Stomach smooth muscle (tissue), 2 donors: ENCODE data around the gene OLIG2.

Experiments used
- H3K27ac ChIP-seq: one replicate; pipeline ENCODE4 v1.7.0; 2013; ENCODE audit warnings: mild to moderate bottlenecking, low read length, inconsistent platforms
- H3K27me3 ChIP-seq, 2 donors: one replicate each; pipeline ENCODE4 v1.7.0; 2013; ENCODE audit warnings: low read length in 2 of 2; ENCODE audit not compliant: insufficient read depth in 2 of 2, control insufficient read depth in 1 of 2
- H3K36me3 ChIP-seq, 2 donors: one replicate each; pipeline ENCODE4 v1.7.0; 2013; ENCODE audit warnings: low read length in 2 of 2; ENCODE audit not compliant: control insufficient read depth in 2 of 2, insufficient read depth in 2 of 2
- H3K4me1 ChIP-seq: one replicate; pipeline ENCODE4 v1.7.0; 2013; ENCODE audit warnings: low read length; ENCODE audit not compliant: control insufficient read depth, insufficient read depth
- H3K4me3 ChIP-seq, 2 donors: one replicate each; pipeline ENCODE4 v1.7.0; 2013; ENCODE audit warnings: low read length in 2 of 2
- H3K9ac ChIP-seq, 2 donors: one replicate each; pipeline ENCODE4 v1.7.0; 2013; ENCODE audit warnings: low read length in 2 of 2, mild to moderate bottlenecking in 1 of 2
- H3K9me3 ChIP-seq, 2 donors: one replicate each; pipeline ENCODE4 v1.7.0; 2013; ENCODE audit warnings: low read length in 2 of 2; ENCODE audit not compliant: control insufficient read depth in 2 of 2
- donor health status: healthy.
- donor health status: Pancreatic carcinoma.

Gene OLIG2

DNA sequence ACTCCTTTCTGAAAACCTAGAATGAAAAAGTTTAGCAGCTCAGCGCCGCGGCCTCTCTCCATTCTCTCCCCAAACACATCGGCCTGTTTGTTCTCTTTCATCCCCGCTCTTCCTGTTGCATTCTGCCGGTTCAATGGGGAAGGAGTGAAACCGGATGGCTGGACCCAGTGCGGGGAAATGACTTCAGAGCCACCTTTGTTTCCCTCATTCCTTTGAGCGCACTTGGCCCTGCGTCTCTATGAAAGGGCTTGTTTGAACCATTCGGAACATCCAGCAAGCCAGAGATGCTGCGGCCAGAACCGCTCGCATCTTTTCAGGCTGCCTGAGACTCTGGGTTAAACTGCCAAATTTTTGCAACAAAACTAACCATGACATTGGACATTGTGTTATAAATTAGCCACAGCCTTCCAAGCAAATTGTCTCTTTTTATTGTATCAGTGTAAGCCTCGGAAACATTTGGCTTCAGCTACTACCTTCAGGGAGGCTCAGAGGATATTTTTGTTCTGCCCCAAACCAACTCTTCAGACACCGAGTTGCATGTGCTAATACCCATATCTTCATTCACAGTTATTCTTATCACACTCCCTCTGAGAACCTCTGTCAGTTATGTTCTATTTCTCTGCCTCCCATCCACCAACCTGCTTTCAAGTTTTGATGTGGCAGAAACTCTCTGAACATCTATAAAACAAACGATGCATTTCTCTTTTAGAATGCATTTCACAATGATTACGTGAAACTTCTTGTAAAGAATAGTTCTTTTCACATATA is 39.1 kb downstream of the OLIG2 start:
- Histone ChIP-seq H3K4me3 (no peak overlapping the region), H3K27me3 (peaks cover 43 to 47% of the 10 kb centered on the region in 2 donors)

GRCh38 chr21:33067043-33067442 is 41.3 kb downstream of the OLIG2 start:
- Histone ChIP-seq H3K36me3 (no peaks in the 10 kb centered on the region), H3K4me3 (no peak overlapping the region), H3K4me1 (peaks cover 10% of the 10 kb centered on the region), H3K27ac (no peak overlapping the region), H3K9ac (no peak overlapping the region), H3K27me3 (peaks cover 49 to 57% of the 10 kb centered on the region in 2 donors), H3K9me3 (peaks cover 8 to 11% of the 10 kb centered on the region in 2 donors)

More for the DNA sequence above, 39.1 kb downstream of the OLIG2 start:
- no peaks in the 10 kb centered on the region for H3K4me1 ChIP-seq
- H3K36me3 ChIP-seq: no peaks in the 10 kb centered on the region
- H3K9ac ChIP-seq: no peak overlapping the region
- H3K9me3 ChIP-seq: peaks cover 8 to 11% of the 10 kb centered on the region in 2 donors
- no peak overlapping the region for H3K27ac ChIP-seq

DNA sequence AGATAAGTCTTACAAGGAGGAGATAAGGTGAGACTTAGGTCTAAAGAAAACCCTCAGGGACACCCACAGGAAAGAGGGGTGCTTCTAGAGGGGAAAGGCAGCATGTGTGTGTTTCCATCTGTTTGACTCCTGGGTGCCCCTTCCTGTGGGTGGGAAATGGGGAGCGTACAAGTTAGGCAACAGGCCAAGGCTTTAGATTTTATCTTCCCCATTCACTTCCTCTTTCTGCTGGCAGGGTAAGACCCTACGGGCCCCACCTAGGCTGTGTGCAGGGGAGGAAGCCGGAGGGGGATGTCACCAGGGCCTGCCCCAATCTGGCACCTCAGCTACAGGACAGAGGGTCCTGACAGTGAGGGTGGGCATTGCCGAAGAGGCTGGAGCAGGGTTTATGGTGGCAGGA is 41.7 kb downstream of the OLIG2 start:
- H3K27me3 ChIP-seq: peaks cover 51 to 61% of the 10 kb centered on the region in 2 donors

DNA sequence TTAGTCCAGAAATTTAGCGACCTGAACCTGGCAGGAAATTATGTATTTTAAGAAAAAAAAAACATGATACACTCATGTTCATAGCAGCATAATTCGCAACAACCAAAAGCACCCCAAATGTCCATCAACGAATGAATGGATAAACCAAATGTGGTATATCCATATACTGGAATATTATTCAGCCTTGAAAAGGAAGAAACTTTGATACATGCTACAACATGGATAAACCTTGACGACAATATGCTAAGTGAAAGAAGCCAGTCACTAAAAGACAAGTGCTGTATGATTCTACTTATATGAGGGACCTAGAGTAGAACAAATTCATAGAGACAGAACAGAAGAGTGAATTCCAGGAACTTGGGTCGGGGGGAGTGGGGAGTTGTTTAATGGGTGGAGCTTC is 43.5 kb downstream of the OLIG2 start:
- Histone ChIP-seq H3K27ac (no peak overlapping the region), H3K9ac (no peak overlapping the region), H3K9me3 (peaks cover 8 to 13% of the 10 kb centered on the region in 2 donors), H3K36me3 (no peaks in the 10 kb centered on the region), H3K27me3 (peaks cover 59 to 73% of the 10 kb centered on the region in 2 donors), H3K4me3 (no peak overlapping the region), H3K4me1 (peaks cover 10% of the 10 kb centered on the region)

More for the DNA sequence above, 41.7 kb downstream of the OLIG2 start:
- H3K9me3 ChIP-seq: peaks cover 8 to 11% of the 10 kb centered on the region in 2 donors
- no peak overlapping the region for H3K4me3 ChIP-seq
- peaks cover 10% of the 10 kb centered on the region for H3K4me1 ChIP-seq
- H3K27ac ChIP-seq: no peak overlapping the region
- no peak overlapping the region for H3K9ac ChIP-seq
- no peaks in the 10 kb centered on the region for H3K36me3 ChIP-seq

DNA sequence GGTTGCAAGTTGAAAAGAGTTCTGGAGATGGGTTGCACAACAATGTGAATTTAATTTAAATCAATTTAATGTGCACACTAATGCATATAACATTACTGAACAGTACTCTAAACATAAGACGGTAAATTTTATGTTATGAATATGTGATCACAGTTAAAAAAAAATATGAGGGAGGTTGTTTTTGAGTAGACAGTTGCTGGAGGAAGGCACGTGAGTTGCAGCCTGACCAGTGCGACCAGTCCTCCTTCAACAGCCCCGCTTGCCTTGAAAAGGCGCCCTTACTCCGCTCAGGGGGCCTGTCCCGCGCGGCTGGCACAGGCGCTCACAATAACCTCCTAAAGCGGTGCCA is 43.9 kb downstream of the OLIG2 start:
- H3K4me1 ChIP-seq: peaks cover 10% of the 10 kb centered on the region
- H3K36me3 ChIP-seq: no peaks in the 10 kb centered on the region
- no peak overlapping the region for H3K9ac ChIP-seq
- H3K9me3 ChIP-seq: peaks cover 8 to 13% of the 10 kb centered on the region in 2 donors
- no peak overlapping the region for H3K4me3 ChIP-seq
- peaks cover 58 to 77% of the 10 kb centered on the region in 2 donors for H3K27me3 ChIP-seq
- H3K27ac ChIP-seq: no peak overlapping the region

DNA sequence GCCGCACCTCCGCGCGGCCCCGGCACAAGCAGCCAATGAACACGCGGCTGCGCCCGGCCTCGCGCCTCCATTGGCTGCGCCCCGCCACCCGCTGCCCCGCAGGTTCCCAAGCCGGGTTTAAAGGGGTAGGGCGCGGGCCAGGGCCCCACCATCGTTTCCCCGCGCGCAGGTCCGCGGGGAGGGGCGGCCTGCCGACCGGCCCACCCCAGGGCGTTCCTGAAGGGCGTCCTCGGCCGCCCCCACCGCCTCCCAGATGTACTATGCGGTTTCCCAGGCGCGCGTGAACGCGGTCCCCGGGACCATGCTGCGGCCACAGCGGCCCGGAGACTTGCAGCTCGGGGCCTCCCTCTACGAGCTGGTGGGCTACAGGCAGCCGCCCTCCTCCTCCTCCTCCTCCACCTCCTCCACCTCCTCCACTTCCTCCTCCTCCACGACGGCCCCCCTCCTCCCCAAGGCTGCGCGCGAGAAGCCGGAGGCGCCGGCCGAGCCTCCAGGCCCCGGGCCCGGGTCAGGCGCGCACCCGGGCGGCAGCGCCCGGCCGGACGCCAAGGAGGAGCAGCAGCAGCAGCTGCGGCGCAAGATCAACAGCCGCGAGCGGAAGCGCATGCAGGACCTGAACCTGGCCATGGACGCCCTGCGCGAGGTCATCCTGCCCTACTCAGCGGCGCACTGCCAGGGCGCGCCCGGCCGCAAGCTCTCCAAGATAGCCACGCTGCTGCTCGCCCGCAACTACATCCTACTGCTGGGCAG is 44.4 kb downstream of the OLIG2 start, which contains the start of gene OLIG1:
Gene OLIG1 (plus strand): TSS at position 148 of the 750 bp plus-strand sequence. CDS start 106 bp downstream, at position 254.
- peaks cover 10% of the 10 kb centered on the region for H3K4me1 ChIP-seq
- H3K4me3 ChIP-seq: peak within 1 kb of the TSS; percentile 25 to 67
- H3K36me3 ChIP-seq: no peaks in the 10 kb centered on the region
- no peak within 1 kb of the TSS for H3K9ac ChIP-seq
- H3K9me3 ChIP-seq: peaks cover 8 to 13% of the 10 kb centered on the region in 2 donors
- H3K27ac ChIP-seq: no peak within 1 kb of the TSS
- H3K27me3 ChIP-seq: peaks cover 57 to 82% of the 10 kb centered on the region in 2 donors

- H3K27ac ChIP-seq: no peak overlapping the region
- peaks cover 8 to 13% of the 10 kb centered on the region in 2 donors for H3K9me3 ChIP-seq
- H3K9ac ChIP-seq: no peak overlapping the region
- H3K4me3 ChIP-seq: peak overlapping the region in 1 of 2 donors; percentile 67
- H3K27me3 ChIP-seq: peaks cover 60 to 86% of the 10 kb centered on the region in 2 donors
- peaks cover 10% of the 10 kb centered on the region for H3K4me1 ChIP-seq
- no peaks in the 10 kb centered on the region for H3K36me3 ChIP-seq
These were observed 44.9 kb downstream of the OLIG2 start for GRCh38 chr21:33070744-33070997.

DNA sequence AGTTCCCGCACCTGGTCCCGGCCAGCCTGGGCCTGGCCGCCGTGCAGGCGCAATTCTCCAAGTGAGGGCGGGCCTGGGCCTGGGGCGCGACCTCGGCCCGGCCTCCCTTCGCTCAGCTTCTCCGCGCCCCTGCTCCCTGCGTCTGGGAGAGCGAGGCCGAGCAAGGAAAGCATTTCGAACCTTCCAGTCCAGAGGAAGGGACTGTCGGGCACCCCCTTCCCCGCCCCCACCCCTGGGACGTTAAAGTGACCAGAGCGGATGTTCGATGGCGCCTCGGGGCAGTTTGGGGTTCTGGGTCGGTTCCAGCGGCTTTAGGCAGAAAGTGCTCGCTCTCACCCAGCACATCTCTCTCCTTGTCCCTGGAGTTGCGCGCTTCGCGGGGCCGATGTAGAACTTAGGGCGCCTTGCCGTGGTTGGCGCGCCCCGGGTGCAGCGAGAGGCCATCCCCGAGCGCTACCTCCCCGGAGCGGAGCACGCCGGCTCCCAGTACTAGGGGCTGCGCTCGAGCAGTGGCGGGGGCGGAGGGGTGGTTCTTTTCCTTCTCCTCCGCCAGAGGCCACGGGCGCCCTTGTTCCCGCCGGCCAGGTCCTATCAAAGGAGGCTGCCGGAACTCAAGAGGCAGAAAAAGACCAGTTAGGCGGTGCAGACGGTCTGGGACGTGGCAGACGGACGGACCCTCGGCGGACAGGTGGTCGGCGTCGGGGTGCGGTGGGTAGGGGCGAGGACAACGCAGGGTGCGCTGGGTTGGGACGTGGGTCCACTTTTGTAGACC is 45.4 kb downstream of the OLIG2 start:
- Histone ChIP-seq H3K27me3 (peaks cover 63 to 91% of the 10 kb centered on the region in 2 donors), H3K9ac (no peak overlapping the region), H3K9me3 (peaks cover 8 to 13% of the 10 kb centered on the region in 2 donors), H3K4me1 (peaks cover 10% of the 10 kb centered on the region), H3K4me3 (peak overlapping the region; percentile 67 to 77), H3K27ac (no peak overlapping the region), H3K36me3 (no peaks in the 10 kb centered on the region)

- Histone ChIP-seq H3K9me3 (peaks cover 8 to 13% of the 10 kb centered on the region in 2 donors), H3K27me3 (peaks cover 63 to 88% of the 10 kb centered on the region in 2 donors), H3K36me3 (no peaks in the 10 kb centered on the region), H3K9ac (no peak overlapping the region), H3K27ac (no peak overlapping the region), H3K4me3 (peak overlapping the region; percentile 67 to 77), H3K4me1 (peaks cover 10% of the 10 kb centered on the region)
These were observed 46.1 kb downstream of the OLIG2 start for GRCh38 chr21:33071770-33072306.

- peaks cover 8 to 9% of the 10 kb centered on the region in 2 donors for H3K9me3 ChIP-seq
- peaks cover 54 to 77% of the 10 kb centered on the region in 2 donors for H3K27me3 ChIP-seq
- no peak overlapping the region for H3K4me3 ChIP-seq
- peaks cover 10% of the 10 kb centered on the region for H3K4me1 ChIP-seq
- no peak overlapping the region for H3K9ac ChIP-seq
- H3K27ac ChIP-seq: no peak overlapping the region
- no peaks in the 10 kb centered on the region for H3K36me3 ChIP-seq
These were observed 47.9 kb downstream of the OLIG2 start for GRCh38 chr21:33073636-33074035.
